K562 (cell line): ENCODE measurements around the gene FASTK. TPM values are rescaled to one million over a fixed set of nuclear protein-coding genes. Genes with fewer than 3 reads are reported as not detected.

Experiments used
- CHD1 ChIP-seq: fragments of 200-600 bp; sonication (generic); IDR thresholded peaks from one replicate; pipeline ENCODE4 v1.6.1; 2012; ENCODE audit warnings: mild to moderate bottlenecking, moderate library complexity, low read length, inconsistent platforms
- ELF2 ChIP-seq: fragments of 250-450 bp; sonication (Bioruptor Pico); IDR thresholded peaks from 2 replicates; pipeline ENCODE4 v1.5.0; 2021; ENCODE audit warnings: mild to moderate bottlenecking
- HDAC6 ChIP-seq: IDR thresholded peaks from 2 replicates; pipeline ENCODE4 v1.6.1; 2012; ENCODE audit warnings: low read depth, mild to moderate bottlenecking, control low read depth, inconsistent platforms, low read length, moderate library complexity
- ID3 ChIP-seq, 2 experiments: fragments of 250-450 bp in 1 of 2; fragments of 450-650 bp in 1 of 2; sonication (Bioruptor Pico) in 1 of 2; IDR thresholded peaks; 2 replicates each; pipeline versions ENCODE4 v1.6.1 to v1.8.0; 2016 to 2021; ENCODE audit warnings: mild to moderate bottlenecking in 2 of 2, moderate library complexity in 2 of 2, missing compliant biosample characterization in 1 of 2, missing genetic modification characterization in 1 of 2
- JUND ChIP-seq, 2 experiments: IDR thresholded peaks; 2 replicates in 1 of 2; 3 replicates in 1 of 2; pipeline ENCODE4 v1.6.1; 2011; ENCODE audit warnings: borderline replicate concordance in 2 of 2, low read depth in 2 of 2, low read length in 2 of 2, improper control_type of control experiment in 1 of 2, missing biosample characterization in 1 of 2, missing genetic modification characterization in 1 of 2, missing genetic modification reagents in 1 of 2
- NONO ChIP-seq, 2 experiments: fragments of 200-400 bp in 1 of 2; fragments of 450-650 bp in 1 of 2; formaldehyde crosslinking in 1 of 2; IDR thresholded peaks; 2 replicates each; pipeline ENCODE4 v1.6.1; 2017; ENCODE audit warnings: low read depth in 2 of 2, mild to moderate bottlenecking in 2 of 2, moderate library complexity in 2 of 2, low read length in 1 of 2
- NR2C1 ChIP-seq, 2 experiments: fragments of 450-650 bp; IDR thresholded peaks; 2 replicates each; pipeline ENCODE4 v1.6.1; 2017; ENCODE audit warnings: mild to moderate bottlenecking in 2 of 2, antibody characterized with exemption in 1 of 2, inconsistent platforms in 1 of 2, missing compliant biosample characterization in 1 of 2, missing genetic modification characterization in 1 of 2
- PCBP1 ChIP-seq: fragments of 200-400 bp; formaldehyde crosslinking; IDR thresholded peaks from 2 replicates; pipeline ENCODE4 v1.6.1; 2018; ENCODE audit warnings: mild to moderate bottlenecking, low read depth, low read length; ENCODE audit not compliant: poor library complexity, severe bottlenecking
- PCBP2 ChIP-seq: fragments of 200-400 bp; formaldehyde crosslinking; IDR thresholded peaks from 2 replicates; pipeline ENCODE4 v1.6.1; 2018; ENCODE audit warnings: low read length, low read depth, mild to moderate bottlenecking, moderate library complexity; ENCODE audit not compliant: poor library complexity, severe bottlenecking
- PKNOX1 ChIP-seq: fragments of 450-650 bp; IDR thresholded peaks from 2 replicates; pipeline ENCODE4 v1.6.1; 2016
- PYGO2 ChIP-seq: fragments of 450-650 bp; IDR thresholded peaks from 2 replicates; pipeline ENCODE4 v1.6.1; 2016; ENCODE audit warnings: mild to moderate bottlenecking, missing genetic modification characterization, moderate library complexity, missing compliant biosample characterization
- SMAD4 ChIP-seq: fragments of 250-450 bp; sonication (Bioruptor Pico); conservative IDR thresholded peaks from 2 replicates; pipeline ENCODE4 v1.8.0; 2021; ENCODE audit warnings: inconsistent platforms, mild to moderate bottlenecking, moderate library complexity
- SMARCA4 ChIP-seq: fragments of 450-650 bp; IDR thresholded peaks from 2 replicates; pipeline ENCODE4 v1.6.1; 2016
- SMARCC2 ChIP-seq: fragments of 450-650 bp; IDR thresholded peaks from 2 replicates; pipeline ENCODE4 v1.6.1; 2017; ENCODE audit warnings: antibody characterized with exemption, moderate library complexity, mild to moderate bottlenecking, low read depth
- SPI1 ChIP-seq: IDR thresholded peaks from 2 replicates; pipeline ENCODE4 v1.6.1; 2011; ENCODE audit warnings: low read depth, low read length, control low read depth, borderline replicate concordance
- ZFP36 ChIP-seq: fragments of 150-350 bp; IDR thresholded peaks from 2 replicates; pipeline ENCODE4 v1.6.1; 2018; ENCODE audit warnings: low read length, low read depth; ENCODE audit not compliant: partially characterized antibody
- ZNF217 ChIP-seq: sonication (generic); formaldehyde crosslinking; IDR thresholded peaks from 2 replicates; pipeline ENCODE4 v1.8.0; 2022; ENCODE audit warnings: mild to moderate bottlenecking, missing genetic modification reagents
- ZNF311 ChIP-seq: fragments of 250-450 bp; sonication (Bioruptor Pico); IDR thresholded peaks from 2 replicates; pipeline ENCODE4 v1.4.0; 2020; ENCODE audit warnings: mild to moderate bottlenecking, moderate library complexity
- ZNF316 ChIP-seq: fragments of 450-650 bp; IDR thresholded peaks from 2 replicates; pipeline ENCODE4 v1.6.1; 2016
- ZNF583 ChIP-seq: fragments of 250-450 bp; sonication (Bioruptor Pico); IDR thresholded peaks from 2 replicates; pipeline ENCODE4 v1.4.0; 2020
- ZNF609 ChIP-seq: sonication (generic); formaldehyde crosslinking; IDR thresholded peaks from 2 replicates; pipeline ENCODE4 v1.8.1; 2023; ENCODE audit warnings: missing genetic modification reagents, mild to moderate bottlenecking, borderline replicate concordance
- ZSCAN29 ChIP-seq: fragments of 450-650 bp; IDR thresholded peaks from 2 replicates; pipeline ENCODE4 v1.6.1; 2017
- polyA plus RNA-seq, 8 experiments: library from polyadenylated mRNA; depleted of rRNA in 4 of 8; stranded (reverse) in 5 of 8; unstranded in 3 of 8; fragments of >200 nt; fragmentation: Nextera tagmentation in 2 of 8; fragmentation: Illumina TruSeq in 1 of 8; extraction: Ambion mirVana in 2 of 8; extraction: Trizol in 1 of 8; gene quantifications; 2 replicates each; pipeline versions ENCODE4 v1.2.1 to v1.2.3, GENCODE V29; 2011 to 2014; ENCODE audit warnings: inconsistent platforms in 1 of 8, missing spikeins in 1 of 8
- total RNA-seq, 7 experiments: library from RNA; depleted of rRNA in 6 of 7; stranded (reverse); fragments of >200 nt in 6 of 7; fragmentation: Illumina TruSeq in 2 of 7; extraction: Trizol in 2 of 7; gene quantifications; 2 replicates each; pipeline versions ENCODE4 v1.2.1 to v1.2.3, GENCODE V29; 2011 to 2021; ENCODE audit warnings: low replicate concordance in 1 of 7

Gene FASTK
- total and polyA plus RNA-seq, 9 of the 15 experiments (the other 6 are each of a cell fraction or from before 2014, with no cell fraction given) = 0.51 to 150 (median 48.2) TPM

- TF ChIP-seq CHD1 = no peak
- TF ChIP-seq PCBP1 = no peak
- TF ChIP-seq SMAD4 (CRISPR knock-in tag) = 0 out of 2 replicates have a peak, but pooled peaks have one; percentile 52
- no peak for TF ChIP-seq ZNF316
- peak; percentile 86 for TF ChIP-seq PKNOX1
- no peak for TF ChIP-seq NONO (IDR thresholded peaks at IDR 0.05; ENCODE audit: low read depth in 2 of 2, low read length in 1 of 2)
- 0 out of 2 replicates have a peak, but pooled peaks have one; percentile 32 for TF ChIP-seq JUND (IDR thresholded peaks at IDR 0.05; ENCODE audit: borderline replicate concordance, low read depth, low read length)
- peak; percentile 48; the same call in 1 of the 3 replicates for TF ChIP-seq JUND (tag; IDR thresholded peaks at IDR 0.05; ENCODE audit: borderline replicate concordance, low read depth, low read length)
- no peak for TF ChIP-seq SMARCA4
- TF ChIP-seq ZNF217 (CRISPR knock-in tag) = no peak
- TF ChIP-seq ZNF583 (CRISPR knock-in tag) = no peak
- TF ChIP-seq ZNF609 (CRISPR knock-in tag) = no peak
- TF ChIP-seq ELF2 (CRISPR knock-in tag) = no peak
- no peak for TF ChIP-seq ID3 (CRISPR knock-in tag; IDR thresholded peaks at IDR 0.05)
- TF ChIP-seq ID3 (tag; IDR thresholded peaks at IDR 0.05) = peak; percentile 29; the same call in 1 of the 2 replicates
- 0 out of 2 replicates have a peak, but pooled peaks have one; percentile 31 for TF ChIP-seq PYGO2 (tag)
- no peak for TF ChIP-seq SMARCC2
- no peak for TF ChIP-seq PCBP2
- TF ChIP-seq SPI1 = no peak
- TF ChIP-seq ZNF311 (CRISPR knock-in tag) = no peak
- no peak for TF ChIP-seq ZFP36
- TF ChIP-seq NR2C1 (IDR thresholded peaks at IDR 0.05) = no peak
- peak; percentile 84 for TF ChIP-seq NR2C1 (tag; IDR thresholded peaks at IDR 0.05)
- TF ChIP-seq HDAC6 = no peak
- TF ChIP-seq ZSCAN29 = no peak
Observed at GRCh38 chr7:151056283-151056665, 24.3 kb downstream of the FASTK start (continued).
